ENCODE data around the gene OR6J1.

OR6J1 gene

GRCh38 chr14:22668417-22668816 is 24.3 kb upstream of the OR6J1 start:
- H3K9me3 ChIP-seq (ENCODE audit: insufficient read depth, low read depth, low read length): no peaks in the 10 kb centered on the region

DNA sequence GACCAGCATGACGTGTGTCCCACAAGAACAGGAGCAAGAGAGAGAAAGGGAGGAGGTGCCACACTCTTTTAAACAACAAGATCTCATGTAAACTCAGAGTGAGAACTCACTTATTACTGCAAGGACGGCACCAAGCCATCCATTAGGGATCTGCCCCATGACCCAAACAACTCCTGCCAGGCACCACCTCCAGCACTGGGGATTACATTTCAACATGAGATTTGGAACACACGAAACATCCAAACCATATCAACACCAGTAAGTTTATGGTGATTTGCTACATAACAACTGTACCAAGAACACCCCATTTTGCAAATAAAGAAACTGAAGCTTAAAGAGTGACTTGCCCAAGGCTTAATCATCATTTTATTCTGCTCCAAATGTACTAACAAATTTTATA is 23.7 kb upstream of the OR6J1 start:
- Histone ChIP-seq H3K27ac (ENCODE audit: low read depth, low read length) (no peak overlapping the region), H3K27me3 (ENCODE audit: insufficient read depth, low read length) (no peaks in the 10 kb centered on the region), H3K4me1 (ENCODE audit: insufficient read depth, low read length) (no peaks in the 10 kb centered on the region), H3K4me3 (ENCODE audit: low read length) (no peak overlapping the region), H3K9me3 (ENCODE audit: insufficient read depth, low read depth, low read length) (no peaks in the 10 kb centered on the region), H3K36me3 (ENCODE audit: insufficient read depth, low read length) (no peaks in the 10 kb centered on the region), H3K9ac (ENCODE audit: low read depth, low read length) (no peak overlapping the region)
- WGBS: 94% methylated on average over 3 of the region's 3 CpGs

More at GRCh38 chr14:22668417-22668816, 24.3 kb upstream of the OR6J1 start:
- Histone ChIP-seq H3K27ac (ENCODE audit: low read depth, low read length) (no peak overlapping the region), H3K9ac (ENCODE audit: low read depth, low read length) (no peak overlapping the region), H3K4me3 (ENCODE audit: low read length) (no peak overlapping the region), H3K36me3 (ENCODE audit: insufficient read depth, low read length) (no peaks in the 10 kb centered on the region), H3K27me3 (ENCODE audit: insufficient read depth, low read length) (no peaks in the 10 kb centered on the region), H3K4me1 (ENCODE audit: insufficient read depth, low read length) (no peaks in the 10 kb centered on the region)

DNA sequence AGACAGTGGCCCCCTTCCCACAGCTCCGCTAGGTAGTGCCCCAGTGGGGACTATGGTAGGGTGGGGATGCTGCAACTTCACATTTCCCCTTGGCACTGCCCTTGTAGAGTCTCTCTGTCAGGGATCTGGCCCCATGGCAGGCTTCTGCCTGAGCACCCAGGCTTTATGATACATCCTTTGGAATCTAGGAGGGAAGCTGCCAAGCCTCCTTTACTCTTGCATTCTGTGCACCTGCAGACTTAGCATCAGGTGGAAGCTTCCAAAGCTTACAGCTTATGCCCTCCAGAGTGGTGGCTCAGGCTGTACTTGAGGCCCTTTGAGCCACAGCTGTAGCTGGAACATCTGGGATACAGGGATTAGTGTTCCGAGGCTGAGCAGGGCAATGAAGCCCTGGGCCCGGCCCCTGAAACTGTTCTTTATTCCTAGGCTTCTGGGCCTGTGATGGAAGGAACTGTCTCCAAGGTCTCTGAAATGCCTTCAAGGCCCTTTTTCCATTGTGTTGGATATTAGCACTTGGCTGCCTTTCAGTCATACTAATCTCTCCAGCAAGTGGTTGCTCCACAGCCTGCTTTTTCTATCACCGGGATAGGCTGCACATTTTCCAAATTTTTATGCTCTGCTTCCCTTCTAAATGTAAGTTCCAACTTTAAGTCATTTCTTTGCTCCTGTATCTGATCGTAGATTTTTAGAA is 22.2 kb upstream of the OR6J1 start:
- Histone ChIP-seq H3K4me3 (ENCODE audit: low read length) (no peak overlapping the region), H3K36me3 (ENCODE audit: insufficient read depth, low read length) (no peaks in the 10 kb centered on the region), H3K27ac (ENCODE audit: low read depth, low read length) (no peak overlapping the region), H3K4me1 (ENCODE audit: insufficient read depth, low read length) (no peaks in the 10 kb centered on the region), H3K9me3 (ENCODE audit: insufficient read depth, low read depth, low read length) (no peaks in the 10 kb centered on the region), H3K9ac (ENCODE audit: low read depth, low read length) (no peak overlapping the region), H3K27me3 (ENCODE audit: insufficient read depth, low read length) (no peaks in the 10 kb centered on the region)
- 93% methylated on average over 5 of the region's 5 CpGs for WGBS

DNA sequence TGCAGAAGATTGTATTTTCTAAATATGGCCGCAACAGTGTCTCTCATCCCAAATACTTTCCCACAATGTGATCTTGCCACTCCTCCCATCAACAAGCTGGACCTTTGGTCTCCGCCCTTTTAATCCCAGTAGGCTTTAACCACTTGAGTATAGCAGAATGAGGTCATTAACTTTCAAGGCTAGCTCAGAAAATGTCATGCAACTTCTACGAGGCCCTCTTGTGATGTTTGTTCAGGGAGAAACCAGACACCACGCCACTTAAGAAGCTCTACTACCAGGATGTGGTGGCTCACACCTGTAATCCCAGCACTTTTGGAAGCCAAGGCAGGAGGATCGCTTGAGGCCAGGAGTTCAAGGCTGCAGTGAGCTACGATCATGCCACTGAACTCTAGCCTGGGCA is 20.1 kb upstream of the OR6J1 start:
- no peak overlapping the region for H3K9ac ChIP-seq (ENCODE audit: low read depth, low read length)
- no peaks in the 10 kb centered on the region for H3K36me3 ChIP-seq (ENCODE audit: insufficient read depth, low read length)
- no peaks in the 10 kb centered on the region for H3K27me3 ChIP-seq (ENCODE audit: insufficient read depth, low read length)
- H3K27ac ChIP-seq (ENCODE audit: low read depth, low read length): no peak overlapping the region
- 89% methylated on average over 6 of the region's 6 CpGs for WGBS
- no peak overlapping the region for H3K4me3 ChIP-seq (ENCODE audit: low read length)
- no peaks in the 10 kb centered on the region for H3K9me3 ChIP-seq (ENCODE audit: insufficient read depth, low read depth, low read length)
- H3K4me1 ChIP-seq (ENCODE audit: insufficient read depth, low read length): no peaks in the 10 kb centered on the region

DNA sequence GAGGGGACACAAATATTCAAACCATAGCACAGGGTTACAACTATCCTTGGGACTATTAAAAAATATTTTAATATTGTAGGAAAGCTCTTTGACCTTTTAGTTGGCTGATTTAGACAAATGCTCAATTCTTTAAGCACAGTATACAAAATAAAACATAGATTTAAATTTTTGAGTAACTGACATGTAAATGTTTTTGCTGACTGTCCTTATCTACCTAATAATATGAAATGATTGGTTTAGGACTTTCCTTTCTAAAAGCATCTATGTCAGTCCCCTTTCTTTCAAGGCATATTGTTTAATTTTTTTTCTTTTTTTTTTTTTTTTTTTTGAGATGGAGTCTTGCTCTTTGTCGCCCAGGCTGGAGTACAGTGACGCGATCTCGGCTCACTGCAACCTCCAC is 16.5 kb upstream of the OR6J1 start:
- Histone ChIP-seq H3K9me3 (ENCODE audit: insufficient read depth, low read depth, low read length) (no peaks in the 10 kb centered on the region), H3K36me3 (ENCODE audit: insufficient read depth, low read length) (no peaks in the 10 kb centered on the region), H3K27me3 (ENCODE audit: insufficient read depth, low read length) (no peaks in the 10 kb centered on the region), H3K4me3 (ENCODE audit: low read length) (no peak overlapping the region), H3K9ac (ENCODE audit: low read depth, low read length) (no peak overlapping the region), H3K4me1 (ENCODE audit: insufficient read depth, low read length) (peaks cover 3% of the 10 kb centered on the region; the same call in 1 of the 2 replicates), H3K27ac (ENCODE audit: low read depth, low read length) (no peak overlapping the region)
- 100% methylated on average over 4 of the region's 4 CpGs for WGBS

DNA sequence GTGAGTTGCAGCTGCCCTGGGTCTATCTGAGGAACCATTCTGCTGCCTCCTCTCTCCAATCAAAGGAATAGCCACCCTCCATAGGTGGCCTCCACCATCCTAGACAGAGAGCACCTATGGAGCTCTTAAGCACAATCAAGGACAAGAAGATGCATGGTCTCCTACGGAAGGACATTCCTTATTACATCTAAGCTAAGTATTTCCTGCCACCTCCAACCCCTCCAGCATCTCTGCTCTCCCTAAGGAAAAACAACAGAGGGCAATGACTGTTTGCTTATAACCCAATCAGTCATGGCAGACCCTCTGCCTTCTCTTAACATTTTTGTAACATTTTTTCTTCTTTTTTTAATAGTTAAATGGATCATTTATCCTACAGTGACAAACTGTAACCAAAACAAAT is 14.8 kb upstream of the OR6J1 start:
- H3K27me3 ChIP-seq (ENCODE audit: insufficient read depth, low read length): no peaks in the 10 kb centered on the region
- WGBS: 82% methylated on average over 1 of the region's 1 CpG
- peaks cover 3% of the 10 kb centered on the region; the same call in 1 of the 2 replicates for H3K4me1 ChIP-seq (ENCODE audit: insufficient read depth, low read length)
- no peaks in the 10 kb centered on the region for H3K9me3 ChIP-seq (ENCODE audit: insufficient read depth, low read depth, low read length)
- no peaks in the 10 kb centered on the region for H3K36me3 ChIP-seq (ENCODE audit: insufficient read depth, low read length)
- H3K4me3 ChIP-seq (ENCODE audit: low read length): no peak overlapping the region
- no peak overlapping the region for H3K9ac ChIP-seq (ENCODE audit: low read depth, low read length)
- H3K27ac ChIP-seq (ENCODE audit: low read depth, low read length): no peak overlapping the region

GRCh38 chr14:22657861-22658260 is 13.7 kb upstream of the OR6J1 start:
- Histone ChIP-seq H3K9me3 (ENCODE audit: insufficient read depth, low read depth, low read length) (no peaks in the 10 kb centered on the region), H3K4me1 (ENCODE audit: insufficient read depth, low read length) (peaks cover 3% of the 10 kb centered on the region; the same call in 1 of the 2 replicates), H3K36me3 (ENCODE audit: insufficient read depth, low read length) (no peaks in the 10 kb centered on the region), H3K27me3 (ENCODE audit: insufficient read depth, low read length) (no peaks in the 10 kb centered on the region), H3K4me3 (ENCODE audit: low read length) (no peak overlapping the region), H3K27ac (ENCODE audit: low read depth, low read length) (no peak overlapping the region), H3K9ac (ENCODE audit: low read depth, low read length) (no peak overlapping the region)
- WGBS: 90% methylated on average over 1 of the region's 1 CpG

DNA sequence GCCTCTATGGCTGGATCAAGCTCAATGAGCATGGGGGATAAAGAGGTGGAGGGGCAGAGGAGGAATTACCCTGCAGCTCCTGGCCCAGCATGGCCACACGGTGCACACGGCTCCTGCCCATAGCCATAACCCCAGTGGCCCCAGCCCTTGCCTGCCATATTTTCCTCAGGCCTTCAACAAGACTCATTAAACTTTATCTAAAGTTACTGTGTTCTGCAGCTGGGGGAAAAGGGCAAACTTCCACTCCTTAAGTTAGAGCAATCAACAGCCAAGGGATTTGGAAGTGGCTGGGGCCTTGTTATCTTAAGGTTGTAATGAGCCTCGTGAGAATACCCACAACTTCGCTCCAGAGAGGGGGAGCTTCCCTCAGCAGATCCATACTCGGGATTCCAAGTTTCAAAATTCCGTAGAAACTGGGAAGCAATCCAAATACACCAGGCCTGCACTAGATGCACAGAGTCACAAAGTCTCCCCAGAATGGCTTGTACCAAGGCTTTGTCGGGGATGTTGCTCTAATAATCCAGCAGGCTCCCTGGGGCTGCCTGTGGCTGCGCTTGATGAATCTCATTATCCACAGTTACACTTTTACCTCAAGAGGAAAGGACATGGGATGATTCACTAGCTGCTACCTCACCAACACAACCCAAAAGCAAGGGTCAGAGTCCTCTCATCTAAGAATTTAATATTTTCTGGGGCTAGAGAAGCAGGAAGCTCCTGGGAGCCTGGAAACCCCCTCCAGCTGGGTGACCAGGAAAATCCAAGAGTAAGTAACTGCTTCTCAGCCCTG is 13.0 kb upstream of the OR6J1 start:
- WGBS: 89% methylated on average over 8 of the region's 8 CpGs

GRCh38 chr14:22656226-22656625 is 12.1 kb upstream of the OR6J1 start:
- no peaks in the 10 kb centered on the region for H3K36me3 ChIP-seq (ENCODE audit: insufficient read depth, low read length)

More for the DNA sequence above, 13.0 kb upstream of the OR6J1 start:
- Histone ChIP-seq H3K9me3 (ENCODE audit: insufficient read depth, low read depth, low read length) (no peaks in the 10 kb centered on the region), H3K4me3 (ENCODE audit: low read length) (no peak overlapping the region), H3K27ac (ENCODE audit: low read depth, low read length) (no peak overlapping the region), H3K4me1 (ENCODE audit: insufficient read depth, low read length) (peaks cover 3% of the 10 kb centered on the region; the same call in 1 of the 2 replicates), H3K9ac (ENCODE audit: low read depth, low read length) (no peak overlapping the region), H3K27me3 (ENCODE audit: insufficient read depth, low read length) (no peaks in the 10 kb centered on the region), H3K36me3 (ENCODE audit: insufficient read depth, low read length) (no peaks in the 10 kb centered on the region)

GRCh38 chr14:22653012-22653621 is 9.0 kb upstream of the OR6J1 start:
- Histone ChIP-seq H3K4me1 (ENCODE audit: insufficient read depth, low read length) (peaks cover 3% of the 10 kb centered on the region), H3K27me3 (ENCODE audit: insufficient read depth, low read length) (no peaks in the 10 kb centered on the region), H3K4me3 (ENCODE audit: low read length) (no peak overlapping the region), H3K27ac (ENCODE audit: low read depth, low read length) (no peak overlapping the region), H3K9ac (ENCODE audit: low read depth, low read length) (no peak overlapping the region), H3K9me3 (ENCODE audit: insufficient read depth, low read depth, low read length) (no peaks in the 10 kb centered on the region), H3K36me3 (ENCODE audit: insufficient read depth, low read length) (no peaks in the 10 kb centered on the region)
- WGBS: 14% methylated on average over 4 of the region's 4 CpGs

More at GRCh38 chr14:22656226-22656625, 12.1 kb upstream of the OR6J1 start:
- Histone ChIP-seq H3K9ac (ENCODE audit: low read depth, low read length) (no peak overlapping the region), H3K27me3 (ENCODE audit: insufficient read depth, low read length) (no peaks in the 10 kb centered on the region), H3K9me3 (ENCODE audit: insufficient read depth, low read depth, low read length) (no peaks in the 10 kb centered on the region), H3K27ac (ENCODE audit: low read depth, low read length) (no peak overlapping the region), H3K4me3 (ENCODE audit: low read length) (no peak overlapping the region), H3K4me1 (ENCODE audit: insufficient read depth, low read length) (peaks cover 3% of the 10 kb centered on the region)
- 93% methylated on average over 2 of the region's 2 CpGs for WGBS

- Histone ChIP-seq H3K9me3 (ENCODE audit: insufficient read depth, low read depth, low read length) (no peaks in the 10 kb centered on the region), H3K36me3 (ENCODE audit: insufficient read depth, low read length) (no peaks in the 10 kb centered on the region), H3K4me1 (ENCODE audit: insufficient read depth, low read length) (no peaks in the 10 kb centered on the region; the same call in 1 of the 2 replicates), H3K9ac (ENCODE audit: low read depth, low read length) (no peak overlapping the region), H3K4me3 (ENCODE audit: low read length) (no peak overlapping the region), H3K27me3 (ENCODE audit: insufficient read depth, low read length) (no peaks in the 10 kb centered on the region), H3K27ac (ENCODE audit: low read depth, low read length) (no peak overlapping the region)
- 82% methylated on average over 2 of the region's 2 CpGs for WGBS
Observed at GRCh38 chr14:22651586-22651985, 7.4 kb upstream of the OR6J1 start.

Data from HUES64 (cell line).